HCT116 (cell line): ENCODE measurements around the gene CYP51A1.

Source experiments
- CEBPB ChIP-seq: IDR thresholded peaks from 2 replicates; pipeline ENCODE4 v1.6.1; 2012; ENCODE audit warnings: low read depth
- CTCF ChIP-seq, 3 experiments: fragments of 200-600 bp in 1 of 3; sonication (generic) in 1 of 3; IDR thresholded peaks in 2 of 3; conservative IDR thresholded peaks in 1 of 3; 2 replicates each; pipeline ENCODE4 v1.5.1; 2012 to 2017; ENCODE audit warnings: low read depth in 2 of 3, low read length in 2 of 3, antibody characterized with exemption in 1 of 3, borderline replicate concordance in 1 of 3, control low read depth in 1 of 3, mild to moderate bottlenecking in 1 of 3, mixed read lengths in 1 of 3, mixed run types in 1 of 3, moderate library complexity in 1 of 3; ENCODE audit not compliant: insufficient read depth in 1 of 3
- EZH2 ChIP-seq: fragments of 200-600 bp; sonication (generic); IDR thresholded peaks from 2 replicates; pipeline ENCODE4 v1.6.1; 2017; ENCODE audit warnings: antibody characterized with exemption, mixed run types
- POLR2A ChIP-seq: IDR thresholded peaks from 2 replicates; pipeline ENCODE4 v1.7.0; 2011; ENCODE audit warnings: borderline replicate concordance; ENCODE audit not compliant: insufficient read depth, insufficient read length; ENCODE audit errors: extremely low read depth
- REST ChIP-seq: IDR thresholded peaks from 2 replicates; pipeline ENCODE4 v1.6.1; 2012; ENCODE audit warnings: low read depth
- SIN3A ChIP-seq: IDR thresholded peaks from 2 replicates; pipeline ENCODE4 v1.6.1; 2012; ENCODE audit warnings: low read depth
- SP1 ChIP-seq: IDR thresholded peaks from 2 replicates; pipeline ENCODE4 v1.6.1; 2012; ENCODE audit warnings: low read depth

GRCh38 chr7:92088266-92088665 is 46.0 kb downstream of the CYP51A1 start:
- no peak for TF ChIP-seq CEBPB
- no peak for TF ChIP-seq CTCF (IDR thresholded peaks at IDR 0.05 in 2 of 3, conservative IDR thresholded peaks at IDR 0.05 in 1 of 3; ENCODE audit: borderline replicate concordance in 1 of 3, insufficient read depth in 1 of 3, low read depth in 2 of 3, low read length in 2 of 3)
- TF ChIP-seq POLR2A: no peak
- TF ChIP-seq SP1: no peak
- TF ChIP-seq REST: no peak
- TF ChIP-seq EZH2: no peak
- TF ChIP-seq SIN3A: no peak
